ENCODE measurements around the gene MDN1.

Gene MDN1

GRCh38 chr6:89716532-89716931 lies 103.1 kb downstream of the MDN1 start:
- H3K4me3 ChIP-seq (ENCODE audit: low read depth, low read length): no peak overlapping the region
- H3K27me3 ChIP-seq (ENCODE audit: control insufficient read depth, insufficient read depth, low read length): no peaks in the 10 kb centered on the region
- H3K4me1 ChIP-seq (ENCODE audit: control insufficient read depth, insufficient read depth, low read length): no peaks in the 10 kb centered on the region
- no peak overlapping the region for H3K9ac ChIP-seq (ENCODE audit: low read depth, low read length)
- peaks cover 65% of the 10 kb centered on the region for H3K36me3 ChIP-seq (ENCODE audit: control insufficient read depth, insufficient read depth, low read length)
- H3K9me3 ChIP-seq (ENCODE audit: control insufficient read depth, insufficient read depth, low read length): no peaks in the 10 kb centered on the region

GRCh38 chr6:89711801-89712200 lies 107.8 kb downstream of the MDN1 start:
- no peaks in the 10 kb centered on the region for H3K27me3 ChIP-seq (ENCODE audit: control insufficient read depth, insufficient read depth, low read length)
- H3K4me3 ChIP-seq (ENCODE audit: low read depth, low read length): no peak overlapping the region
- peaks cover 47% of the 10 kb centered on the region for H3K36me3 ChIP-seq (ENCODE audit: control insufficient read depth, insufficient read depth, low read length)
- H3K4me1 ChIP-seq (ENCODE audit: control insufficient read depth, insufficient read depth, low read length): no peaks in the 10 kb centered on the region
- H3K9me3 ChIP-seq (ENCODE audit: control insufficient read depth, insufficient read depth, low read length): no peaks in the 10 kb centered on the region
- no peak overlapping the region for H3K9ac ChIP-seq (ENCODE audit: low read depth, low read length)

DNA sequence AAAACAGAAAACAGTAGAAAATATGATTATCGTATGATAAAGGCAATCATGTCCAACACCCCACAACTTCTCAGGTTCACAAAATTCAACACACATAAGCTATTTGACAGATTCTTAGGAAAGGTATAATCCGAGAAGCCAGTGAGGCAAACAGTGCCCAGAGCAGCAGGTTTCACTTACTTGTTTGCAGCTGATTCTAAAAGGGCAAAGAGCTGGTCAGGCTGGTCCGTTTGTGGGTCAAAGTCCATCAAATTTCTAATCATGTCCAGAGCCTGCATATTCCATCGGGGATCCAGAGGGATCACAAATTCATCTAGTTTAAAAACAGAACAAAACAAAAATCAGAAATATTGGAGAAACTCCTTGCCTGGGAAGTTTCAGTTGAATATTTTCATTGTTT lies 111.3 kb downstream of the MDN1 start:
- H3K27me3 ChIP-seq (ENCODE audit: control insufficient read depth, insufficient read depth, low read length): no peaks in the 10 kb centered on the region

GRCh38 chr6:89707766-89708165 lies 111.8 kb downstream of the MDN1 start:
- H3K4me3 ChIP-seq (ENCODE audit: low read depth, low read length): no peak overlapping the region
- H3K27me3 ChIP-seq (ENCODE audit: control insufficient read depth, insufficient read depth, low read length): no peaks in the 10 kb centered on the region
- H3K9ac ChIP-seq (ENCODE audit: low read depth, low read length): no peak overlapping the region
- no peaks in the 10 kb centered on the region for H3K9me3 ChIP-seq (ENCODE audit: control insufficient read depth, insufficient read depth, low read length)
- H3K36me3 ChIP-seq (ENCODE audit: control insufficient read depth, insufficient read depth, low read length): peaks cover 28% of the 10 kb centered on the region
- H3K4me1 ChIP-seq (ENCODE audit: control insufficient read depth, insufficient read depth, low read length): no peaks in the 10 kb centered on the region

More for the DNA sequence above, 111.3 kb downstream of the MDN1 start:
- no peaks in the 10 kb centered on the region for H3K4me1 ChIP-seq (ENCODE audit: control insufficient read depth, insufficient read depth, low read length)
- no peak overlapping the region for H3K4me3 ChIP-seq (ENCODE audit: low read depth, low read length)
- H3K9me3 ChIP-seq (ENCODE audit: control insufficient read depth, insufficient read depth, low read length): no peaks in the 10 kb centered on the region
- no peak overlapping the region for H3K9ac ChIP-seq (ENCODE audit: low read depth, low read length)
- peaks cover 33% of the 10 kb centered on the region for H3K36me3 ChIP-seq (ENCODE audit: control insufficient read depth, insufficient read depth, low read length)

GRCh38 chr6:89706121-89706520 lies 113.5 kb downstream of the MDN1 start:
- Histone ChIP-seq H3K4me3 (ENCODE audit: low read depth, low read length) (no peak overlapping the region), H3K27me3 (ENCODE audit: control insufficient read depth, insufficient read depth, low read length) (no peaks in the 10 kb centered on the region), H3K9ac (ENCODE audit: low read depth, low read length) (no peak overlapping the region), H3K36me3 (ENCODE audit: control insufficient read depth, insufficient read depth, low read length) (peaks cover 17% of the 10 kb centered on the region), H3K4me1 (ENCODE audit: control insufficient read depth, insufficient read depth, low read length) (no peaks in the 10 kb centered on the region), H3K9me3 (ENCODE audit: control insufficient read depth, insufficient read depth, low read length) (no peaks in the 10 kb centered on the region)

GRCh38 chr6:89703292-89703691 lies 116.3 kb downstream of the MDN1 start:
- Histone ChIP-seq H3K9ac (ENCODE audit: low read depth, low read length) (no peak overlapping the region), H3K27me3 (ENCODE audit: control insufficient read depth, insufficient read depth, low read length) (no peaks in the 10 kb centered on the region), H3K9me3 (ENCODE audit: control insufficient read depth, insufficient read depth, low read length) (no peaks in the 10 kb centered on the region), H3K36me3 (ENCODE audit: control insufficient read depth, insufficient read depth, low read length) (peaks cover 18% of the 10 kb centered on the region), H3K4me1 (ENCODE audit: control insufficient read depth, insufficient read depth, low read length) (no peaks in the 10 kb centered on the region), H3K4me3 (ENCODE audit: low read depth, low read length) (no peak overlapping the region)

DNA sequence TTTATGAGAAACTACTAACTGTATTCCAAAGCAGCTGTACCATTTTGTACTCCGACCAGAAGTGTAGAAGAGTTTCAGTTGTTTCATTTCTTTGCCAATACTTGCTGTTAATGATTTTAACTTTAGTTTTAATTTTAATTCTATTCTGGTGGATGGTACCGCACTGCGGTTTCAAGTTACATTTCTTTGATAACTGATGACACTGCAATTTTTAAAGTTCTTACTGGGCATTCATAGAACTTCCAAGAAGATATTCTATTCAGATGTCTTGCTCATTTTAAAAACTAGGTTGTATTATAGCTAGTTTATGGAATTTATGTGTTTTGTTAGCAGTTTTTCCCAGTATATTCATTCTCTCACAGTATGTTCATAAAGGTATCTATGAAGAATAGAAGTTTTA lies 117.2 kb downstream of the MDN1 start:
- no peaks in the 10 kb centered on the region for H3K4me1 ChIP-seq (ENCODE audit: control insufficient read depth, insufficient read depth, low read length)
- H3K9me3 ChIP-seq (ENCODE audit: control insufficient read depth, insufficient read depth, low read length): no peaks in the 10 kb centered on the region
- no peaks in the 10 kb centered on the region for H3K27me3 ChIP-seq (ENCODE audit: control insufficient read depth, insufficient read depth, low read length)
- peaks cover 18% of the 10 kb centered on the region for H3K36me3 ChIP-seq (ENCODE audit: control insufficient read depth, insufficient read depth, low read length)
- no peak overlapping the region for H3K4me3 ChIP-seq (ENCODE audit: low read depth, low read length)
- H3K9ac ChIP-seq (ENCODE audit: low read depth, low read length): no peak overlapping the region

GRCh38 chr6:89695667-89696066 lies 123.9 kb downstream of the MDN1 start:
- Histone ChIP-seq H3K4me1 (ENCODE audit: control insufficient read depth, insufficient read depth, low read length) (peaks cover 19% of the 10 kb centered on the region), H3K4me3 (ENCODE audit: low read depth, low read length) (no peak overlapping the region), H3K9me3 (ENCODE audit: control insufficient read depth, insufficient read depth, low read length) (no peaks in the 10 kb centered on the region), H3K27me3 (ENCODE audit: control insufficient read depth, insufficient read depth, low read length) (no peaks in the 10 kb centered on the region), H3K9ac (ENCODE audit: low read depth, low read length) (no peak overlapping the region), H3K36me3 (ENCODE audit: control insufficient read depth, insufficient read depth, low read length) (peaks cover 49% of the 10 kb centered on the region)

- no peak overlapping the region for H3K9ac ChIP-seq (ENCODE audit: low read depth, low read length)
- peaks cover 30% of the 10 kb centered on the region for H3K4me1 ChIP-seq (ENCODE audit: control insufficient read depth, insufficient read depth, low read length)
- peaks cover 45% of the 10 kb centered on the region for H3K36me3 ChIP-seq (ENCODE audit: control insufficient read depth, insufficient read depth, low read length)
- H3K27me3 ChIP-seq (ENCODE audit: control insufficient read depth, insufficient read depth, low read length): no peaks in the 10 kb centered on the region
- no peak overlapping the region for H3K4me3 ChIP-seq (ENCODE audit: low read depth, low read length)
- no peaks in the 10 kb centered on the region for H3K9me3 ChIP-seq (ENCODE audit: control insufficient read depth, insufficient read depth, low read length)
Measured at GRCh38 chr6:89694428-89694827, 125.2 kb downstream of the MDN1 start.

- H3K9me3 ChIP-seq (ENCODE audit: control insufficient read depth, insufficient read depth, low read length): no peaks in the 10 kb centered on the region
- no peaks in the 10 kb centered on the region for H3K27me3 ChIP-seq (ENCODE audit: control insufficient read depth, insufficient read depth, low read length)
- H3K4me3 ChIP-seq (ENCODE audit: low read depth, low read length): no peak overlapping the region
- H3K36me3 ChIP-seq (ENCODE audit: control insufficient read depth, insufficient read depth, low read length): peaks cover 49% of the 10 kb centered on the region
- H3K4me1 ChIP-seq (ENCODE audit: control insufficient read depth, insufficient read depth, low read length): peaks cover 35% of the 10 kb centered on the region
- H3K9ac ChIP-seq (ENCODE audit: low read depth, low read length): no peak overlapping the region
Measured at GRCh38 chr6:89693207-89693606, 126.4 kb downstream of the MDN1 start.

GRCh38 chr6:89692256-89692655 lies 127.3 kb downstream of the MDN1 start:
- H3K36me3 ChIP-seq (ENCODE audit: control insufficient read depth, insufficient read depth, low read length): peaks cover 59% of the 10 kb centered on the region

GRCh38 chr6:89690944-89691324 lies 128.7 kb downstream of the MDN1 start:
- Histone ChIP-seq H3K9ac (ENCODE audit: low read depth, low read length) (no peak overlapping the region), H3K9me3 (ENCODE audit: control insufficient read depth, insufficient read depth, low read length) (no peaks in the 10 kb centered on the region), H3K4me1 (ENCODE audit: control insufficient read depth, insufficient read depth, low read length) (peaks cover 35% of the 10 kb centered on the region), H3K4me3 (ENCODE audit: low read depth, low read length) (no peak overlapping the region), H3K36me3 (ENCODE audit: control insufficient read depth, insufficient read depth, low read length) (peaks cover 60% of the 10 kb centered on the region), H3K27me3 (ENCODE audit: control insufficient read depth, insufficient read depth, low read length) (no peaks in the 10 kb centered on the region)

More at GRCh38 chr6:89692256-89692655, 127.3 kb downstream of the MDN1 start:
- no peak overlapping the region for H3K4me3 ChIP-seq (ENCODE audit: low read depth, low read length)
- H3K27me3 ChIP-seq (ENCODE audit: control insufficient read depth, insufficient read depth, low read length): no peaks in the 10 kb centered on the region
- no peak overlapping the region for H3K9ac ChIP-seq (ENCODE audit: low read depth, low read length)
- H3K4me1 ChIP-seq (ENCODE audit: control insufficient read depth, insufficient read depth, low read length): peaks cover 35% of the 10 kb centered on the region
- no peaks in the 10 kb centered on the region for H3K9me3 ChIP-seq (ENCODE audit: control insufficient read depth, insufficient read depth, low read length)

DNA sequence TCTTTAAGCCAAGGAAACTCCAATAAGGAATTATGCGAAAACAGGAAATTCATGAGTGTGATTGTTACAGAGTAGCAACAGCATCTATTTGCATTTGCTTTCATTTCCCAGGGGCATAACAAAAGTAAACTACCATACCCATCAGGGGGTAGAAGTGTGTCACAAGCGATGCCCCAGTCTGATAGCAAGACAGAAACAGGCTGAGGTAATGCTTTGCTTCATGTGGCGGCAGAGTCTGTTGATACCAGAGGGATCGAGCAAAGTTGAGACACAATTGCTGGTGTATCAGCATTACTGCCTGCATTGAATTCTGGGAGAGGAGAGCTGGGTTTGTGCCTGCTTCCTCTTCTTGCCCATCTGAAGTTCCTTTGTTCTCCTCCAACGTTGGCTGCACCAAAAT lies 129.9 kb downstream of the MDN1 start:
- Histone ChIP-seq H3K36me3 (ENCODE audit: control insufficient read depth, insufficient read depth, low read length) (peaks cover 61% of the 10 kb centered on the region), H3K27me3 (ENCODE audit: control insufficient read depth, insufficient read depth, low read length) (no peaks in the 10 kb centered on the region), H3K9ac (ENCODE audit: low read depth, low read length) (no peak overlapping the region), H3K9me3 (ENCODE audit: control insufficient read depth, insufficient read depth, low read length) (no peaks in the 10 kb centered on the region), H3K4me1 (ENCODE audit: control insufficient read depth, insufficient read depth, low read length) (peaks cover 35% of the 10 kb centered on the region), H3K4me3 (ENCODE audit: low read depth, low read length) (no peak overlapping the region)
